RWPE2 (cell line): ENCODE measurements around the gene IRAK3.

Source experiments
- ATAC-seq: fragments of 200-7000 bp; cut with Tn5 transposase; 3 replicates; pipeline ENCODE4 v1.9.1; 2021; ENCODE audit warnings: low read depth
- DNase-seq: peaks from one replicate; pipeline ENCODE4 v3.0.0-alpha.2; 2020; ENCODE audit warnings: low spot score
- H3K27ac ChIP-seq: fragments of 450-650 bp; 2 replicates; pipeline ENCODE4 v1.5.1; 2017; ENCODE audit warnings: mild to moderate bottlenecking; ENCODE audit not compliant: poor library complexity, severe bottlenecking
- H3K27me3 ChIP-seq: fragments of 250-450 bp; sonication (Bioruptor Pico); 2 replicates; pipeline ENCODE4 v1.5.1; 2021; ENCODE audit warnings: mild to moderate bottlenecking, moderate library complexity; ENCODE audit not compliant: insufficient read depth, poor library complexity, severe bottlenecking
- H3K36me3 ChIP-seq: fragments of 250-450 bp; sonication (Bioruptor Pico); 2 replicates; pipeline ENCODE4 v1.5.1; 2020; ENCODE audit warnings: low read depth, mild to moderate bottlenecking, moderate library complexity
- H3K4me1 ChIP-seq: fragments of 250-450 bp; sonication (Bioruptor Pico); 2 replicates; pipeline ENCODE4 v1.5.1; 2021; ENCODE audit warnings: mild to moderate bottlenecking, moderate library complexity; ENCODE audit not compliant: insufficient read depth, poor library complexity, severe bottlenecking
- H3K4me3 ChIP-seq: fragments of 250-450 bp; sonication (Bioruptor Pico); 2 replicates; pipeline ENCODE4 v1.5.1; 2021; ENCODE audit warnings: mild to moderate bottlenecking, moderate library complexity; ENCODE audit not compliant: severe bottlenecking
- H3K9me3 ChIP-seq: fragments of 250-450 bp; sonication (Bioruptor Pico); 2 replicates; pipeline ENCODE4 v1.5.1; 2021; ENCODE audit warnings: mild to moderate bottlenecking, moderate library complexity; ENCODE audit not compliant: severe bottlenecking
- TF ChIP-seq, protein P1 (sequence below): fragments of 450-650 bp; IDR thresholded peaks from one replicate; pipeline ENCODE4 v1.5.1; 2017; ENCODE audit warnings: mild to moderate bottlenecking, moderate library complexity; ENCODE audit not compliant: poor library complexity, severe bottlenecking

Gene IRAK3

DNA sequence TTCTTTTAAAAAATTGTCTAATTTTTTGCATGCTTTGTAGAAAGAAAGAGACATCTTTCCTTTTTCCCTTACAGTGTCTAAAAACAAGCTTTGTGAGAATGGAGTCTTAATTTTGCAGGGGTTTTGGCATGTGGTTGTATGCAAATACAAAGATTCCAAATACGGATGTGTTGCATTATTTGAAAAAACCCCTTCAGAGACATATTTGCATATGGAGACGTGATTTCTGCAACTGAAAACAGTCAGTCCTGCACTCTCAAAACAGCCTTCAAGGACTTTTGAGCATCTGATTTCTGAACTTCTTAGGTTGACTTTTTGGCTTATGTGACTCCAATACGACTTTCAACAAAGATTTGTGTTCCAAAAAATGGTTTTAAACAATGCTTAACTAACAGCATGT, 7.8 kb downstream of the IRAK3 start:
- TF ChIP-seq, protein P1, sequence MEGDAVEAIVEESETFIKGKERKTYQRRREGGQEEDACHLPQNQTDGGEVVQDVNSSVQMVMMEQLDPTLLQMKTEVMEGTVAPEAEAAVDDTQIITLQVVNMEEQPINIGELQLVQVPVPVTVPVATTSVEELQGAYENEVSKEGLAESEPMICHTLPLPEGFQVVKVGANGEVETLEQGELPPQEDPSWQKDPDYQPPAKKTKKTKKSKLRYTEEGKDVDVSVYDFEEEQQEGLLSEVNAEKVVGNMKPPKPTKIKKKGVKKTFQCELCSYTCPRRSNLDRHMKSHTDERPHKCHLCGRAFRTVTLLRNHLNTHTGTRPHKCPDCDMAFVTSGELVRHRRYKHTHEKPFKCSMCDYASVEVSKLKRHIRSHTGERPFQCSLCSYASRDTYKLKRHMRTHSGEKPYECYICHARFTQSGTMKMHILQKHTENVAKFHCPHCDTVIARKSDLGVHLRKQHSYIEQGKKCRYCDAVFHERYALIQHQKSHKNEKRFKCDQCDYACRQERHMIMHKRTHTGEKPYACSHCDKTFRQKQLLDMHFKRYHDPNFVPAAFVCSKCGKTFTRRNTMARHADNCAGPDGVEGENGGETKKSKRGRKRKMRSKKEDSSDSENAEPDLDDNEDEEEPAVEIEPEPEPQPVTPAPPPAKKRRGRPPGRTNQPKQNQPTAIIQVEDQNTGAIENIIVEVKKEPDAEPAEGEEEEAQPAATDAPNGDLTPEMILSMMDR = no peak
- DNase-seq (no peak), ATAC-seq (no peak)
- H3K27ac ChIP-seq = no peak overlapping the region
- H3K9me3 ChIP-seq = no peaks in the 10 kb centered on the region
- H3K4me3 ChIP-seq = no peak overlapping the region
- H3K27me3 ChIP-seq = no peaks in the 10 kb centered on the region
- no peaks in the 10 kb centered on the region for H3K36me3 ChIP-seq
- no peaks in the 10 kb centered on the region for H3K4me1 ChIP-seq

DNA sequence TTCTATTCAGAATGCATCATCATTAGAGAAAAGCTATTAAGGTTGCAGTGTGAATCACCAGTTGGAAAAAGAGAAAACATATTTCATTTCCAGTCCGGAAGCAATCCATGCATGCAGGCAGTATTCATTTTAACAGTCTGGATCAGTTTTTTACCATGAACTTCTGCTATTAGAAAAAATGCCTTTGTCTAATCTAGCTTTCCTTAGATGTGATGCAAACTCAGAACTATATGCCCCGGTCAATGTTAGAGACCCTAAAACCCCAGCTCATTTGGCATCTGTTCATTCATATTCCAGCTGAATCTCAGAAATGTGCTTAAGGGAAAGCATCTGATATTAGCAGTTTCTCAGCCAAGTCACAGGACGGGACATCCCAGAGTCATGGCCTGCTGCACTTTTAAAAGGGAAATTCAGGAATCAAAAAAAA, 8.5 kb downstream of the IRAK3 start:
- Histone ChIP-seq H3K4me3 (no peak overlapping the region), H3K9me3 (no peaks in the 10 kb centered on the region), H3K36me3 (no peaks in the 10 kb centered on the region), H3K27me3 (no peaks in the 10 kb centered on the region), H3K27ac (no peak overlapping the region), H3K4me1 (no peaks in the 10 kb centered on the region)
- TF ChIP-seq, protein P1 = no peak
- no peak for DNase-seq
- ATAC-seq = no peak

DNA sequence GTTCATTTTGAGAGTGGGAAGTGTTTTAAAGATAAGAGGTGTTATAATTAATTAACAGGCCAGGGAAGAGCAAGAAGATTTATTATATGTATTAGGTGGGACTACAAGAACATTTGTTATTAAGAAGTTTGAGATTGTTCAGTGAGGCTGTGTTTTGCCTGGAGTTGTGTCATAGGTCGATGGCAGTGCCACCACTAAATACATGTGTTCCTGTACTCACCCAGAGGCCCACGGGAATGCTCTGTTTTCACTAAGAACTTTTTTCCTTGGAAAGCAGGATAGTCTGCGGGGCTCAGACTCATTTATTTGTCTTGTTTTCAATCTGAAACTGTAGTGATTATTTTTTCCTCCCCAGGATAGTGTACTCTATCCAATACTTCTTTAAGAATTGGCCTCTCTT, 10.1 kb downstream of the IRAK3 start:
- no peak overlapping the region for H3K4me3 ChIP-seq
- H3K4me1 ChIP-seq = no peaks in the 10 kb centered on the region
- ATAC-seq (no peak), DNase-seq (no peak)
- TF ChIP-seq, protein P1 = no peak
- no peaks in the 10 kb centered on the region for H3K36me3 ChIP-seq
- no peaks in the 10 kb centered on the region for H3K27me3 ChIP-seq
- H3K9me3 ChIP-seq = no peaks in the 10 kb centered on the region
- H3K27ac ChIP-seq = no peak overlapping the region

DNA sequence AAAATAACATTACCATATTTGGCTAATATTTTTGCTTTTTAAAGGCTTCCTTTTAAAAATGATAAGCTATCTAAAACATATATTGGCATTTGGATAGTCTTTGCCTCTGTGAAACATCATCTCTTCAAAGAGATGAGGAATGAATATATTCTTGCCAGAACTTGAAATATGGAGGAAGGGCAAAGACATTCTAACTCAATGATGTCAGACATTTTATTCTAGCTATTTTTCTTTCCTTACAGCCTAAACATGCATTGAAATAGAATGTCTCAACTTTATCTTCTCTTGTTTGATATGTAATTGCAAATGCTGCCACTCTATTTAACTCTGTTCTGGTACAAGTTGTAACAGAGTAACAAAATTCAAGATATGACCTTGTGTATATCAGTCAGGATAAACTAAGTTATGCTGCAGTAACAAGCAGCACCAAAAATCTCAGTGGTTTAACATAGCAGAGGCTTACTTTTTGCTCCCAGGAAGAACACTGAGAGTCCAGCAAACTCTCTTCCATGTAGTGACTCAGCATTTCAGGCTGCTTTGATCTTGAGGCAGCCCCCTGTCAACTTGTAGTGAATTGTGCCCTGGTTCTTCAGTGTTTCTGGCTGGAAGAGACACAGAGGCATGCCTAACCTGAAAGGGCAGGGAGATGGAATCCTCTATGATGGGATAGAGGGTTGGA, 11.0 kb downstream of the IRAK3 start:
- DNase-seq (no peak), ATAC-seq (no peak)
- no peaks in the 10 kb centered on the region for H3K4me1 ChIP-seq
- TF ChIP-seq, protein P1 = no peak
- no peaks in the 10 kb centered on the region for H3K36me3 ChIP-seq
- no peak overlapping the region for H3K4me3 ChIP-seq
- no peaks in the 10 kb centered on the region for H3K9me3 ChIP-seq
- no peak overlapping the region for H3K27ac ChIP-seq
- H3K27me3 ChIP-seq = no peaks in the 10 kb centered on the region

DNA sequence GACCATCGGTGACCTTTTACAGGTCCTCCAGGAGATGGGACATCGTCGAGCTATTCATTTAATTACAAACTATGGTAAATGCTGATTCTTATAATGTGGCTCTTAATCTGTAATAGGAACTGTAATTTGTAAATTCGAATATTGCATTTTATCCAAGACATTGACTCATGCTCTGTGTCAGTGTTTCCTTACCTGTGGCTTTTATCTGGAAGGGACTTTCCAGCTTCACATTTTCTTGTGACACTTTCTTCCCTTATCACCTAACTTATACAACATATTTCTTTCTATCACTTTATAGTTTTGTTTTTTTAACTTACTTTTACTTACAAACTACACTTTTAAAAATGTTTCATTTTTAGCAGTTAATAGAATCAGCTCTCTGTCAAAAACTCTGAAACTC, 14.8 kb downstream of the IRAK3 start:
- Histone ChIP-seq H3K4me3 (no peak overlapping the region), H3K27ac (no peak overlapping the region), H3K36me3 (no peaks in the 10 kb centered on the region), H3K4me1 (no peaks in the 10 kb centered on the region), H3K9me3 (no peaks in the 10 kb centered on the region), H3K27me3 (no peaks in the 10 kb centered on the region)
- DNase-seq = no peak
- ATAC-seq = no peak
- TF ChIP-seq, protein P1 = no peak
